ENCODE data around the gene WNT3A.

The WNT3A gene

GRCh38 chr1:228037401-228038386 is 30.9 kb downstream of the WNT3A start:
- no peak; the same call in 2 of the 3 replicates for ATAC-seq
- TF ChIP-seq GLIS3 (CRISPR knock-in tag; IDR thresholded peaks at IDR 0.05) (no peak), BACH2 (CRISPR knock-in tag; IDR thresholded peaks at IDR 0.05; ENCODE audit: borderline replicate concordance) (no peak), ZC3H10 (CRISPR knock-in tag; IDR thresholded peaks at IDR 0.05) (no peak), ZNF70 (CRISPR knock-in tag; IDR thresholded peaks at IDR 0.05) (no peak), ZNF8 (CRISPR knock-in tag; IDR thresholded peaks at IDR 0.05) (no peak), CSRNP3 (CRISPR knock-in tag; IDR thresholded peaks at IDR 0.05) (no peak), PPARA (CRISPR knock-in tag; IDR thresholded peaks at IDR 0.05; ENCODE audit: borderline replicate concordance) (no peak)

GRCh38 chr1:228038387-228039005 is 31.7 kb downstream of the WNT3A start:
- TF ChIP-seq CSRNP3 (CRISPR knock-in tag; IDR thresholded peaks at IDR 0.05): no peak
- no peak for TF ChIP-seq POU6F1 (CRISPR knock-in tag; IDR thresholded peaks at IDR 0.05; ENCODE audit: borderline replicate concordance, low read depth)
- TF ChIP-seq GLIS3 (CRISPR knock-in tag; IDR thresholded peaks at IDR 0.05): no peak
- no peak for TF ChIP-seq ARNTL (CRISPR knock-in tag; IDR thresholded peaks at IDR 0.05; ENCODE audit: borderline replicate concordance, low read depth)
- TF ChIP-seq ISL1 (CRISPR knock-in tag; IDR thresholded peaks at IDR 0.05): no peak
- TF ChIP-seq TSHZ2 (CRISPR knock-in tag; IDR thresholded peaks at IDR 0.05): no peak
- no peak for TF ChIP-seq PATZ1 (CRISPR knock-in tag; IDR thresholded peaks at IDR 0.05; ENCODE audit: borderline replicate concordance)
- TF ChIP-seq ZFP3 (CRISPR knock-in tag; IDR thresholded peaks at IDR 0.05): no peak
- no peak for TF ChIP-seq BACH2 (CRISPR knock-in tag; IDR thresholded peaks at IDR 0.05; ENCODE audit: borderline replicate concordance)
- no peak for TF ChIP-seq PPARA (CRISPR knock-in tag; IDR thresholded peaks at IDR 0.05; ENCODE audit: borderline replicate concordance)
- no peak for TF ChIP-seq ZNF8 (CRISPR knock-in tag; IDR thresholded peaks at IDR 0.05)
- no peak for TF ChIP-seq TOX (CRISPR knock-in tag; IDR thresholded peaks at IDR 0.05; ENCODE audit: borderline replicate concordance)
- no peak for TF ChIP-seq ZC3H10 (CRISPR knock-in tag; IDR thresholded peaks at IDR 0.05)
- TF ChIP-seq TCF4 (CRISPR knock-in tag; IDR thresholded peaks at IDR 0.05; ENCODE audit: borderline replicate concordance): no peak
- TF ChIP-seq RARB (CRISPR knock-in tag; IDR thresholded peaks at IDR 0.05): no peak
- no peak for ATAC-seq
